ENCODE results near the gene AUNIP. TPM values are rescaled to one million over a fixed set of nuclear protein-coding genes. Genes with fewer than 3 reads are reported as not detected.
A peak's percentile ranks its signal among the peaks of the same experiment; 100 is the strongest.

AUNIP gene
- total RNA-seq, 4 donors from 2014 or later: 0.68 TPM; not detected in 3

DNA sequence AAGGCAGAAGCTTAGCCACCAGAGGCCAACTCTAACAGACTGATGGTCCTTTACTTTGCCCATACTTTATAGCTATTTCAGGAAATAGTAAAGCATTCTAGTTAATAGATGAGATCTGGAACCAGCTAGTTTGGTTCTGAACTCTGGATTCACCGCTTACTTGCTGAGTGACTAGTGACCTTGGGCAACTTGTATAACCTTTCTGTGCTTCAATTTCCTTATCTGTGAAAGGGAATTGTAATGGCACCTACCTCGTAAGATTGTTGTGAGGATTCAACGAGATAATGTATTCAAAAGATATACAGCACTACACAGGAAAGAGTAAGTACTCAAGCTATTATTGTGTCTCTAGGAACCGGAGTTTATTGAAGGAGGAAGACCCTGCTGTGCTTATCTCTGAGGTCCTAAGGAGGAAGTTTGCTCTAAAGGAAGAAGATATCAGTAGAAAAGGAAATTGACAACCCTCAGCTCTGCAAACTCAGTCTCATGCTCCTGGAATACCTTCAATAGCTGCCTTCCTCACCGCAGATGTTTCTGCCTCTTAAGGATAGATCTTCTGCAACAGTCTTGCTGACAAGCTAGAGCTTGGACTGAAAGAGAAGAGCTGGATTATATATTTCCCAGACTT is 27.6 kb downstream of the AUNIP start:
- intact Hi-C loops (cut with DNase I; ENCODE audit: low total_unique reads): loop anchor here (10.0 kb wide), 1 partner anchor 163 kb away; the partner anchor contains the start of gene PAFAH2
- H3K4me3 ChIP-seq (ENCODE audit: low read depth, poor library complexity, severe bottlenecking): no peak overlapping the region
- WGBS, 2 donors: 62 to 66% methylated on average over 5 of the region's 5 CpGs
- DNase-seq (ENCODE audit: low spot score in 2 of 2): no peak
- TF ChIP-seq, protein P1, sequence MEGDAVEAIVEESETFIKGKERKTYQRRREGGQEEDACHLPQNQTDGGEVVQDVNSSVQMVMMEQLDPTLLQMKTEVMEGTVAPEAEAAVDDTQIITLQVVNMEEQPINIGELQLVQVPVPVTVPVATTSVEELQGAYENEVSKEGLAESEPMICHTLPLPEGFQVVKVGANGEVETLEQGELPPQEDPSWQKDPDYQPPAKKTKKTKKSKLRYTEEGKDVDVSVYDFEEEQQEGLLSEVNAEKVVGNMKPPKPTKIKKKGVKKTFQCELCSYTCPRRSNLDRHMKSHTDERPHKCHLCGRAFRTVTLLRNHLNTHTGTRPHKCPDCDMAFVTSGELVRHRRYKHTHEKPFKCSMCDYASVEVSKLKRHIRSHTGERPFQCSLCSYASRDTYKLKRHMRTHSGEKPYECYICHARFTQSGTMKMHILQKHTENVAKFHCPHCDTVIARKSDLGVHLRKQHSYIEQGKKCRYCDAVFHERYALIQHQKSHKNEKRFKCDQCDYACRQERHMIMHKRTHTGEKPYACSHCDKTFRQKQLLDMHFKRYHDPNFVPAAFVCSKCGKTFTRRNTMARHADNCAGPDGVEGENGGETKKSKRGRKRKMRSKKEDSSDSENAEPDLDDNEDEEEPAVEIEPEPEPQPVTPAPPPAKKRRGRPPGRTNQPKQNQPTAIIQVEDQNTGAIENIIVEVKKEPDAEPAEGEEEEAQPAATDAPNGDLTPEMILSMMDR (IDR thresholded peaks at IDR 0.05): no peak
- TF ChIP-seq POLR2A (IDR thresholded peaks at IDR 0.05): no peak

DNA sequence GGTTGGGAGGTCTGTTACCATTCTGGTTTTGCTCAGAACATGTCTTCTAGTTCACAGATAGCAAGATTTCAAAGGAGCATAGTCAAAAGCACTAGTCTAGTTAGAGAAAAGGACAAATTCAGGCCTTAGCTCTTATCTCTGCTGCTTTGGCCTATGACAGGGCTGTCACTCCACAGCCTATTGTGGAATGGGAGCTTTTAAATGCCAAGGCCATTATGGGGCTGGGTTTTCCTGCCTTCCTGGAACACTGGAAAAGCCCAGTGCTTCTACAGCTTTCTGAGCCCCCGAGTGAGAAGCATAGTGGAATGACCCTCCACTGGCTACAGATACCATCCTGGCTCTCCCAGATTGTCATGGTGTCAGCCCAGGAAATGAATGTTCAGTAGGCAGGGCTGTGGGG is 30.2 kb downstream of the AUNIP start:
- no peak overlapping the region for H3K4me3 ChIP-seq (ENCODE audit: low read depth, poor library complexity, severe bottlenecking)
- 75 to 79% methylated on average over 1 of the region's 1 CpG for WGBS, 2 donors
- no peak for TF ChIP-seq POLR2A (IDR thresholded peaks at IDR 0.05)
- TF ChIP-seq, protein P1 (IDR thresholded peaks at IDR 0.05): no peak
- DNase-seq (ENCODE audit: low spot score in 2 of 2): no peak
- intact Hi-C loops (cut with DNase I; ENCODE audit: low total_unique reads): no loop called here

GRCh38 chr1:25828491-25828890 is 30.8 kb downstream of the AUNIP start:
- WGBS, 2 donors: 59 to 64% methylated on average over 3 of the region's 3 CpGs
- intact Hi-C loops (cut with DNase I; ENCODE audit: low total_unique reads): no loop called here

GRCh38 chr1:25826571-25826970 is 32.7 kb downstream of the AUNIP start:
- no peak for TF ChIP-seq POLR2A (IDR thresholded peaks at IDR 0.05)
- TF ChIP-seq, protein P1 (IDR thresholded peaks at IDR 0.05): no peak
- 72 to 89% methylated on average over 7 to 10 of the region's 10 CpGs for WGBS, 2 donors
- intact Hi-C loops (cut with DNase I; ENCODE audit: low total_unique reads): no loop called here
- H3K4me3 ChIP-seq (ENCODE audit: low read depth, poor library complexity, severe bottlenecking): no peak overlapping the region
- no peak for DNase-seq (ENCODE audit: low spot score in 2 of 2)

More at GRCh38 chr1:25828491-25828890, 30.8 kb downstream of the AUNIP start:
- TF ChIP-seq POLR2A (IDR thresholded peaks at IDR 0.05): no peak
- no peak overlapping the region for H3K4me3 ChIP-seq (ENCODE audit: low read depth, poor library complexity, severe bottlenecking)
- DNase-seq (ENCODE audit: low spot score in 2 of 2): no peak

GRCh38 chr1:25825605-25826004 is 33.7 kb downstream of the AUNIP start:
- TF ChIP-seq POLR2A (IDR thresholded peaks at IDR 0.05): no peak
- TF ChIP-seq, protein P1 (IDR thresholded peaks at IDR 0.05): no peak
- no peak for DNase-seq (ENCODE audit: low spot score in 2 of 2)
- intact Hi-C loops (cut with DNase I; ENCODE audit: low total_unique reads): no loop called here
- WGBS, 2 donors: 85 to 93% methylated on average over 2 of the region's 2 CpGs
- no peak overlapping the region for H3K4me3 ChIP-seq (ENCODE audit: low read depth, poor library complexity, severe bottlenecking)

DNA sequence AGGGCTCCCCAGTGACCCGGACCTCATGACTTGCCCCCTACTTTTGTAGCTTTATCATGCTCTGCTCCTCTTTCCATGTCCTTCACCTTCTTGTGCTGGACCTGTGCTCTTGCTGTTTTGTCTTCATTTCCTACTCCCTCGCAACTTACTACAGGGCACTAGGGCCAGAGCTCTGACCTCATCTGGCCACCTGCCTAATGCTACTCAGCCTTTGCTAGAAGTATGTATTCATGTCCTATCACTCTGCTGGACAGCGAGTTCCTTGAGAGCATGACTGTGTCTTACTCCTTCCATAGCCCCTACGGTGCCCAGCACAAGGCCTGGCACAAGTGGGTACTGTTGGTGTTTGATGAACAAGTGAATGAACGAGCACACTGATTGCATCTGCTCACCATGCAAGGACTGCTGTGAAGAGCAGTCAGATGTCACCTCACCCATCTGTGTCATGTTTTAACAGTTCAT is 37.6 kb downstream of the AUNIP start:
- intact Hi-C loops (cut with DNase I; ENCODE audit: low total_unique reads): no loop called here
- DNase-seq (ENCODE audit: low spot score in 2 of 2): peak in 1 of 2 donors; percentile 70
- TF ChIP-seq, protein P1 (IDR thresholded peaks at IDR 0.05): no peak
- no peak for TF ChIP-seq POLR2A (IDR thresholded peaks at IDR 0.05)
- no peak overlapping the region for H3K4me3 ChIP-seq (ENCODE audit: low read depth, poor library complexity, severe bottlenecking)
- WGBS, 2 donors: 58 to 77% methylated on average over 5 of the region's 5 CpGs

Measured in lower leg skin (tissue), 4 donors.